GM10248 (cell line): Measurements from ENCODE around the gene MAGOHB.
"Not testable (repeated sequence)": the region's sequence is repeated elsewhere in the genome, so short reads cannot be mapped to it uniquely, and the experiment has no call there.

Source experiments
- CTCF ChIA-PET: fragments of 300-600 bp; sonication (Branson Sonifier 250); formaldehyde crosslinking; extraction: SDS; loops from one replicate; lab custom pipeline; 2021; ENCODE audit warnings: antibody characterized with exemption; lab: Yijun Ruan, JAX
- POLR2A ChIA-PET: fragments of 350-650 bp; sonication (Branson Sonifier 250); formaldehyde crosslinking; extraction: SDS; loops from one replicate; lab custom pipeline; 2020; ENCODE audit warnings: antibody characterized with exemption; lab: Yijun Ruan, JAX
- DNase-seq: peaks from one replicate; pipeline ENCODE4 v3.0.0; 2012; ENCODE audit errors: extremely low spot score
- CTCF ChIP-seq: IDR thresholded peaks from 2 replicates; pipeline ENCODE4 v1.5.1; 2012; ENCODE audit warnings: mild to moderate bottlenecking, low read depth; ENCODE audit errors: extremely low read depth, missing control alignments, control extremely low read depth

MAGOHB gene

GRCh38 chr12:10613349-10614055 is at the start of gene MAGOHB:
MAGOHB (minus strand) TSS chr12:10613609; CDS start chr12:10613532, 77 bp downstream.
- ChIA-PET CTCF (no interaction called here), POLR2A (no interaction called here)
- TF ChIP-seq CTCF: no peak
- DNase-seq: peak; percentile 91

- CTCF ChIA-PET: no interaction called here
- POLR2A ChIA-PET: no interaction called here
- no peak for DNase-seq
- TF ChIP-seq CTCF: no peak
These were observed 47.9 kb upstream of the MAGOHB start for GRCh38 chr12:10661338-10661737.

- CTCF ChIA-PET: no interaction called here
- no peak for TF ChIP-seq CTCF
- no peak for DNase-seq
- POLR2A ChIA-PET: no interaction called here
These were observed 40.6 kb upstream of the MAGOHB start for GRCh38 chr12:10654003-10654402.

GRCh38 chr12:10652192-10652591 is 38.8 kb upstream of the MAGOHB start:
- CTCF ChIA-PET: interaction anchor here (1.4 kb wide), 1 partner anchor 18 kb away, joined by 3 read pairs; no protein-coding TSS in a partner anchor
- DNase-seq: no peak
- POLR2A ChIA-PET: no interaction called here
- TF ChIP-seq CTCF: no peak

- CTCF ChIA-PET, POLR2A ChIA-PET, DNase-seq: not testable (repeated sequence)
These were observed 33.2 kb upstream of the MAGOHB start for GRCh38 chr12:10646576-10646975.

GRCh38 chr12:10645910-10646309 is 32.5 kb upstream of the MAGOHB start:
- DNase-seq: no peak
- ChIA-PET POLR2A (no interaction called here), CTCF (no interaction called here)
- no peak for TF ChIP-seq CTCF

- ChIA-PET CTCF (interaction anchor here (1.1 to 1.4 kb wide), 2 partner anchors 13 to 108 kb away, joined by 3 read pairs; no protein-coding TSS in a partner anchor), POLR2A (no interaction called here)
- TF ChIP-seq CTCF: no peak
- no peak for DNase-seq
These were observed 28.5 kb upstream of the MAGOHB start for GRCh38 chr12:10641735-10642500.
